ENCODE data around the gene NMNAT3. TPM values are rescaled to one million over a fixed set of nuclear protein-coding genes. Genes with fewer than 3 reads are reported as not detected.

Gene NMNAT3
- total RNA-seq, 6 donors from 2014 or later: 3.3 to 8.4 (median 5.5) TPM

- DNase-seq: no peak
- no peaks in the 10 kb centered on the region for H3K9me3 ChIP-seq
- no peak for TF ChIP-seq EP300 (IDR thresholded peaks at IDR 0.05)
- no peak for TF ChIP-seq POLR2A (IDR thresholded peaks at IDR 0.05)
- no peak for TF ChIP-seq CTCF (IDR thresholded peaks at IDR 0.05)
- no peak for TF ChIP-seq POLR2AphosphoS5 (IDR thresholded peaks at IDR 0.05)
- WGBS, 2 donors: 93 to 95% methylated on average over 4 of the region's 4 CpGs
- ATAC-seq (ENCODE audit: low FRiP score in 2 of 2): no peak
- no peaks in the 10 kb centered on the region for H3K4me1 ChIP-seq
- no peak overlapping the region for H3K27ac ChIP-seq
- H3K27me3 ChIP-seq: no peaks in the 10 kb centered on the region
- H3K4me3 ChIP-seq: no peak overlapping the region
- H3K36me3 ChIP-seq: no peaks in the 10 kb centered on the region
Observed at GRCh38 chr3:139514741-139515140, 163.0 kb downstream of the NMNAT3 start.

Small RNA genes within 50 kb of the gene (small RNA-seq; reads per million reads assigned to genes)
- 0 reads per million in 4 donors for gene RN7SL724P

Other genes with a start within 250 kb of the NMNAT3 start
- gene RBP2, start 201.5 kb downstream of the NMNAT3 start, total RNA-seq: 1 to 10 TPM in 2 of 6 donors, under 1 TPM in 2, not detected in 2; 0.64 to 4.4 (median 1.1) TPM
- 10 to 100 TPM in 3 of 6 donors, 1 to 10 TPM in 2, not detected in 1; 4.8 to 22.9 (median 18.7) TPM for gene RBP1, start 138.2 kb downstream of the NMNAT3 start, total RNA-seq

All from upper lobe of left lung (tissue), 6 donors.